GM12872 (cell line): ENCODE results near the gene LIMCH1.

Experiments used
- CTCF ChIP-seq: IDR thresholded peaks from 3 replicates; pipeline ENCODE4 v1.5.1; 2011; ENCODE audit warnings: low read depth, mild to moderate bottlenecking, low read length, moderate library complexity; ENCODE audit not compliant: insufficient read depth

LIMCH1 gene

GRCh38 chr4:41579043-41579442 lies 41.1 kb downstream of the LIMCH1 start:
- TF ChIP-seq CTCF = no peak

- TF ChIP-seq CTCF = no peak
Measured at GRCh38 chr4:41579526-41579925, 41.6 kb downstream of the LIMCH1 start.

- TF ChIP-seq CTCF = no peak
Measured at GRCh38 chr4:41580007-41580406, 42.0 kb downstream of the LIMCH1 start.

- no peak for TF ChIP-seq CTCF
Measured at GRCh38 chr4:41586675-41587225, 48.8 kb downstream of the LIMCH1 start.

GRCh38 chr4:41587286-41587685 lies 49.3 kb downstream of the LIMCH1 start:
- no peak for TF ChIP-seq CTCF

GRCh38 chr4:41590591-41590990 lies 52.6 kb downstream of the LIMCH1 start:
- no peak for TF ChIP-seq CTCF

- no peak for TF ChIP-seq CTCF
Measured at GRCh38 chr4:41594432-41594831, 56.5 kb downstream of the LIMCH1 start.
